NCI-H345 (cell line): ENCODE measurements around the gene MTHFD1L.
A peak's percentile ranks its signal among the peaks of the same experiment; 100 is the strongest.

Source experiments
- DNase-seq: peaks from one replicate; lab custom pipeline; 2025; lab: John Stamatoyannopoulos, UW

Gene MTHFD1L

GRCh38 chr6:150934380-150934779 lies 68.9 kb downstream of the MTHFD1L start:
- DNase-seq: no peak

- DNase-seq: no peak
Measured at GRCh38 chr6:150936021-150936555, 70.6 kb downstream of the MTHFD1L start.

GRCh38 chr6:150937132-150937906 lies 71.8 kb downstream of the MTHFD1L start:
- DNase-seq: no peak

GRCh38 chr6:150939399-150939798 lies 73.9 kb downstream of the MTHFD1L start:
- DNase-seq: no peak

GRCh38 chr6:150940941-150941340 lies 75.4 kb downstream of the MTHFD1L start:
- DNase-seq: no peak

- no peak for DNase-seq
Measured at GRCh38 chr6:150949526-150949925, 84.0 kb downstream of the MTHFD1L start.

- no peak for DNase-seq
Measured at GRCh38 chr6:150953851-150954250, 88.3 kb downstream of the MTHFD1L start.

GRCh38 chr6:150959166-150959565 lies 93.7 kb downstream of the MTHFD1L start:
- DNase-seq: no peak

GRCh38 chr6:150962436-150962835 lies 96.9 kb downstream of the MTHFD1L start:
- DNase-seq: no peak

- DNase-seq: no peak
Measured at GRCh38 chr6:150964765-150965164, 99.3 kb downstream of the MTHFD1L start.

GRCh38 chr6:150966786-150967185 lies 101.3 kb downstream of the MTHFD1L start:
- peak; percentile 18 for DNase-seq

- DNase-seq: no peak
Measured at GRCh38 chr6:150967381-150967780, 101.9 kb downstream of the MTHFD1L start.

- DNase-seq: no peak
Measured at GRCh38 chr6:150967910-150968309, 102.4 kb downstream of the MTHFD1L start.

- no peak for DNase-seq
Measured at GRCh38 chr6:150969901-150970300, 104.4 kb downstream of the MTHFD1L start.

GRCh38 chr6:150971219-150971618 lies 105.7 kb downstream of the MTHFD1L start:
- DNase-seq: no peak

- no peak for DNase-seq
Measured at GRCh38 chr6:150975136-150975535, 109.6 kb downstream of the MTHFD1L start.

GRCh38 chr6:150977281-150977680 lies 111.8 kb downstream of the MTHFD1L start:
- no peak for DNase-seq

- no peak for DNase-seq
Measured at GRCh38 chr6:150978624-150979023, 113.1 kb downstream of the MTHFD1L start.

- no peak for DNase-seq
Measured at GRCh38 chr6:150979826-150980350, 114.4 kb downstream of the MTHFD1L start.

- DNase-seq: no peak
Measured at GRCh38 chr6:150981095-150981494, 115.6 kb downstream of the MTHFD1L start.

GRCh38 chr6:150981669-150982068 lies 116.2 kb downstream of the MTHFD1L start:
- DNase-seq: no peak

GRCh38 chr6:150987371-150987828 lies 121.9 kb downstream of the MTHFD1L start:
- no peak for DNase-seq

GRCh38 chr6:150987855-150988464 lies 122.5 kb downstream of the MTHFD1L start:
- no peak for DNase-seq
